Measurements from ENCODE around the gene DAPK1.
"Not testable (repeated sequence)": the region's sequence is repeated elsewhere in the genome, so short reads cannot be mapped to it uniquely, and the experiment has no call there.

DAPK1 gene

DNA sequence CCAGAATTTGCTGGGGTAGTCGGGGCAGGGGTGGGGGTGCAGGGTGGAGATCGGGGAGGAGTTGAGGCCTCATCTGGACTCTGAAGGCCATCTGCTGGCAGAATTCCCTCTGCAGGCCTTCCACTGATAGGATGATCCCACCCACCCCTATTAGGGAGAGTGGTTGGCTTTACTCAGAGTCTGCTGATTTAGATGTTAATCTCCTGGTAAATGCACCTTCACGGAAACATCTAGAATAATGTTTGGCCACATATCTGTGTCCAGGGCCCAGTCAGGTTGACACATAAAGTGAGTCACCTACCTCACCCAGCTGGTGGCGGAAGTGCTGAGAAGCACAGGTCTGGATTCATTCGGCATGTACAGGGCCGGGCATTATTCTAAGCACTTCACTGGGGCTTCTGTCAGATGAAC is 50.0 kb downstream of the DAPK1 start:
- no peak for DNase-seq

DNA sequence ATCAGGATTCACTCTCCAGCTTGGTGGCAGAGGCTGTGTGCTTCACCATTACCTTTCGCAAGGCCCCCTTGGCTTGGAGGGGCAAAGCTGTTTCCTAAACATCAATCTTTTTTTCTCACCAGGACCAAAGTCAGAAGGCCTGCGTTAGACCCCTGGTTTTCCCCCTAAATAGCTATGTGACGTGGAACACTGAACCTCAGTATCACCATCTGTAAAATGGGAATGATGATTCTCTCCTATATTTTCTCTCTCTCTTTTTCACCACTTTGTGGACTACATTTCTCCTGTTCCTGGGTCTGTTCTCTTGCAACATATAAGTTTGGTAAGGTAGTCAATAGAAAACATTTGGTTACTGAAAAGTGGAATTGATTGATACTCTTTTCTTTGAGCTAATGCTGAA is 50.5 kb downstream of the DAPK1 start:
- DNase-seq: no peak

DNA sequence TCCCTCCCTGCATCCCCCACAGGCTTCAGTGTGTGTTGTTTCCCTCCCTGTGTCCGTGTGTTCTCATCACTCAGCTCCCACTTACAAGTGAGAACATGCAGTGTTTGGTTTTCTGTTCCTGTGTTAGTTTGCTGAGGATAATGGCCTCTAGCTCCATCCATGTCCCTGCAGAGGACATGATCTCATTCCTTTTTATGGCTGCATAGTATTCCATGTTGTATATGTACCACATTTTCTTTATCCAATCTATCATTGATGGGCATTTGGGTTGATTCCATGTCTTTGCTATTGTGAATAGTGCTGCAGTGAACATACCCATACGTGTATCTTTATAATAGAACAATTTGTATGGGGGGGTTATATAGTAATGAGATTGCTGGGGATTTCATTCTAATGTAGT is 51.4 kb downstream of the DAPK1 start:
- not testable (repeated sequence) for DNase-seq

DNA sequence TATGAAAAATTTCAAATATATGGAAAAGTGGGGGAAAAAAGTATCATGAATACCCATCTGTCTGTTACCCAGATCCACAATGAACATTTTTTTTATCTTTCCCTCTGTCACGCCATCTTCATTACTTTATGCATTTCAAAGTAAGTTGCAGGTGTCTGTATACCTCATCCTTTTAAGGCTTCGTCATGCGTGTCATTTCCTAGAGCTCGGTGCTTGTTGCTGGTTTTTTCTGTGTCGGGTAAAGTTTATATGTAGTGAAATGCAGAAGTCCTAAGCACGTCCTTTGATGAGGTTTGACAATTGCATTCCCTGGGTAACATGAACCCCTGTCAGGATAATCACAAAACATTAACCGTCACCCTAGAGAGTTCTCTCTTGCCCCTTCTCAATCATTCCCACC is 52.1 kb downstream of the DAPK1 start:
- no peak for DNase-seq

DNA sequence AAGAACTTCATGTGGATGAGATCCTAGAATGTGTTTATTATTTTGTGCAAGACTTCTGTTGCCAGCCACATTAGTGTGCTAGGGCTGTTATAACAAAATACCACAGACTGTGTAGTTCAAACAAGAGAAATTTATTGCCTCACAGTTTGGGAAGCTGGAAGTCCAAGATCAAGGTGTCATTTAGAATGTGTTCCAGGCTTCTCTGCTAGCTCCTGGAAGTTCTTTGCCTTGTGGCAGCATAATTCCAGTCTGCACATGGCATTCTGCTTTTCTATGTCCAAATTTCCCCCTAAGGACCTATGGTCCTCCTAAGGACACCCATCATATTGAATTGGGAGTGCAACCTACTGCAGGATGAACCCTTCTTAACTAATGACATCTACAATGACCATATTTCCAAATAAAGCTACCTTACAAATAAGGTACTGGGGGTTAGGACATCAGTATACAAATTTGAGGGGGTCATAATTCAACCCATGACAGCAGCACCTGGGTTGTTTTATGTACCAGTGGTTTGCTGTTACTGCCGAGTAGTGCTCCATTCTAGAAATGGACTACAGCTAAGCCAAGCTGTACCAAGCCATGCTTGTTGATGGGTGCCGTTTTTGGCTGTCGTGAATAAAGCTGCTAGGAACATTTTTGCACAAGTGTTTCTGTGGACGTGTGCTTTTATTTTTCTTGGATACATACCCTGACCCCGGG is 52.7 kb downstream of the DAPK1 start:
- no peak for DNase-seq

DNA sequence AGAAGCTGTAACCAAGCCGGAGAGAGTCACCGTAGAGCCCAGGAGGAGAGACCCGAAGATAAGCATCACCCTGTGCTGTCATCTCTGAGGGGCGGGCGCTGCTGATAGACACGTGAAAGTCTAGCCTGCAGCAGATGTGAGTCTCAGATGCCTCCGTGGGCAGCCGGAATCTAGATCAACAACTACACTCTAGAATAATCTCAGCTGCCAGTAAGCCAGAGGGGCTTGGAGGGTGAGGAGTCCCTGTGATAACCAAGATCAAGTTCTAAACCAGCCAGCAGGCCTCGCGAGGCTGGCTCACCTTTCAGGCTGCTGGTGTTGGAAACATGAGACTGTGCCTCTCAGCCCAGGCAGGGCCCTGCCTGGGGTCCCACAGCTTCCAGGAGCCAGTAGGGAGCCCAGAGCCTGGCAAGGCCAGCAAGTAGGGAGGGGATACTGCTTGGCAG is 54.1 kb downstream of the DAPK1 start:
- no peak for DNase-seq

DNA sequence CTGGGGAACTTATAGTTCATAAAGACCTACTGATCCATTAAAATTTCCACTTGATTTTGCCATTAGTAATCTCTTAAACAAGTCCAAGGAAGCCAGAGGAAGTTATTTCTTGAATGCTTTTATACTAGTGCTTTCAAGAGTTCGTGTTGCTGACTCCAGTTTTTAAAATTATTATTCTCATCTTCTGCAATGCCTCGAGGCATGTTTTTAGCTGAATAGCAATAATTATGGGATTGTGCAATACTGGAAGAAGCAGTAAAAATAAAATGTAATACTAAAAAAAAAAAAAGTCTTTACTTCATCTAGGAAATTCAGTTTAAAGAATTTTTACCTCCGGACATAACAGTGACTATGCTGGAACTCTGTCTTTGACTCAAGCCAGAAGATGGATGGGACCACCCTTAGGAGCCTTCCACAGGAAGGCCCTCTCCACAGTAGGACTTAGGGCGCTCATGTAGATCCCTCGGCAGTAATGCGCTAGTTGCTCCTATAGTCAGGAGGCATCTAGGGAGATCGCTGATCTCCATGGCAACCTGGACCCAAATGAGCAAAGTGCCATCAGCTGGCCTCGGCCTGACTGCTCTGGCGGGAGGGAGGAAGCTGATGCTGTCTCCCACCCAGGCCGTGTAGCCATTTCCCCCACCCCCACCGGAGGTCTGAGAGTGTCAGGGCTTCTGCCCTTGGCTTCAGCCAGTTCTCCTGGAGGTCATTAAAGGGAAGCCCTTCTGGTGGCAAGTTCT is 56.7 kb downstream of the DAPK1 start:
- no peak for DNase-seq

DNA sequence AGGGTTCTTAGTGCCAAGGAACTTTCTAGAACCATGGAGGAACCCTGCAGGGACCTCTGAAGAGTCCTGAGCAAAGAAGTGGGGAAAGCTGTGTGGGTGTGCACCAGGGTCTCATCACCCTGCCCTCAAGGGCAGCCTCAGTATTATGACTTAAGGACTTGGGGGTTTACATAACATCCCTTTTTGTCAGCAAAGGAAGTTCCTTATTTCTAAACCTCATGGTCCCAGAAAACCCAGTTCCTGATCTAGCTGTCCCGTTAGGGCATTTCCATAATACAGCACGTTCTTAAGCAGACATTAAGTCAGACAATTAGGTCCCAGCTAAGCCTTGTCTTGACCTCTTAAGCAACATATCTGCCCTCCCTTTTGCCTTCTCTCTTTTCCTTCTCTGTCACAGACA is 57.3 kb downstream of the DAPK1 start:
- no peak for DNase-seq

DNA sequence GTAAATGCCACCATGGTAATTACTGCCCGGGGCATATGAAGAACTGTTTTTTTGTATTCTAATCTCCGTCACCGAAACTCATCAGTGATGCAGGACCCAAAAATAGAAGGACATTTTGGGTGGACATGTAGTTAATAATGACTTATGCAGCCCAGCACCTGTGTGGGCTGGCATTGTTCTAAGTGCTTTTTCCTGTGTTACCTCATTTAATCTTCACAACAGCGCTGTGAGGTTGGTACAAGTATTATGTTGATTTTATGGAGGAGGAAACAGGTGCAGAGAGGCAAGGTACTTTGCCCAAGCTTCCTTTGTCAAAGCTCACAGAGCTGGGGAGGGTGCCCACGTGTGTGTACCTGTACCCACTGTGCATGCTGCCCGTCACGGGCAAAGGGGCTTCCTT is 58.4 kb downstream of the DAPK1 start:
- no peak for DNase-seq

DNA sequence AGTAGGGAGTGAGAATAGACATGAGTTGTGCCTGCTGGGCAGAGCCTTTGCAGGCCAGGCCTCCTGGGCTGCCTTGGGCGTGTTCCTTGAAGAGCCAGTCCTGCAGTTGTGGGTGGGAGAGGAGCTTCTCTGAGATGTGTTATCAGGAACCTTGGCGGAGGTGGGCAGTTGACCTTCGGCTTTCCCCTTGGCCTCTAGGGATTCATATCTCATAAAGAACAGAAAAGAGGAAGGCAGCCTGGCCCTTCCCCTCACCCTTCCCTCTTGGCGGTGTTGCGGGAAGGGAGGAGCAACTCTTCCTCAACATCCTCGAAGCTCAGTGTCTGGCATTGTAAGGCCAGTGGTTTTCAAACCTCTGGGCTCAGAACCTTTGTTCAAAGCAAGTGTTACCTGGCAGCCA is 59.2 kb downstream of the DAPK1 start:
- no peak for DNase-seq

DNA sequence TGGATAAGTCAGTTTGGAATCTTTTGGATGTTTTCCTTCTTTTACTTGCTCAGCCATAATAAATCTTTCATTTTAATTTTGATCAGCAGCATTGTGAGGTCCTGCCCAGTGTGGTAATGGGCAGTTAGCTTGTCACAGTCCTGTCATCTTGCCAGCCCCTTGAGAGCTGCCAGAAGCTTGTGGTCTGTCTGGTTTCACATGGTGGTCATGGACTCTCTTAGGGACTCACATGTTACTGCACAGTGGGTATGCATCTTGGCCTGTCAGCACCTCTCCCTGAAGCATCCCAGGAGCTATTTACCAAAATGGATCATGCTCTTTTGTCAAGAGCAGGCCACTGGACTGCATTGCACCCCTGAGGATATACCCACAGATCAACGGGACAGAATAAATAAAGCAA is 60.3 kb downstream of the DAPK1 start:
- DNase-seq: no peak

DNA sequence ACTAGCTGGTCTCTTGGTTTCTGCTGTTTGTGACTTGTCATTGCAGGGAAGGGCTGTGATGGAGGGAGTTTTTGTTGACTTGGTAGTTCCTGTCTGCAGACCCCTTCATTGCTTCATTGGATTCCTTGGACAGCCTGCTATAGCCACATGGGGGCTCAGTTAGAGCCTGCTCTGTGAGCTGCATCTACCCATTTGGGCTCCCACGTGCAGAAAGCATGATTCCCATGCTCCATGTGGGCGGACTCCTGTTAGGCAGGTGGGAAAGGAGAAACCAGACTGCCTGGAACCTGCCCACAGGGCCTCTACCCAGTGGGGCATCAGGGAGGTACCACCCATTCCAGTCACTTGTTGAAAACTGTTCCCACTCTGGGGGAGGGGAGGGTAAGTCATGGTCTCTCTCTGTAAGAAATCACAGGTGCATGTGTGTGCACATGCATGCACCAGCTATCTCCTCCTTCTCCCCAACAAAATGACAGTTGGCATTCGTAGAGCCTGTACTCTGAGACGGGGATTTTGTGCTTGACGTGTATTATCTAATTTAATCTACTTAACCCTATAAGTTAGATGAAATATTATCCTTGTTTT is 61.0 kb downstream of the DAPK1 start:
- DNase-seq: no peak

DNA sequence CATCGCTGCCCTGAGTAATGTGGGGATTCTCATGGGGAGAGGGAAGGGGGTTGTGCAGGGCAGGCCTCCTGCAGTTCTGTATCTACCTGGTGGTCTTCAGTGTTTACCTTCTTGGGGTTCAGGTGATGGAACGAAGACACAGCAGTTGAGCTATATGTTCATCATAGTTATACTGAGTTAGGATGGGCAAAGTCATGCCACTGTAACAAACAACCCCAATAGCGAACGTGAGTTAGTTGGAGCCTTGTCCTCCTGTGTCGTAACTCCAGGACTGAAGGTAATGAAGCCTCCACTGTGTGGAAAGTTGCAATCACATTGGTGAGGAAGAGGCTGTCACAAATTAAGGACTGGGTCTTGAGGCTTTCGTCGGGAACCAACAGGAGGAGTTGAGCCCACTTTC is 64.4 kb downstream of the DAPK1 start:
- no peak for DNase-seq

DNA sequence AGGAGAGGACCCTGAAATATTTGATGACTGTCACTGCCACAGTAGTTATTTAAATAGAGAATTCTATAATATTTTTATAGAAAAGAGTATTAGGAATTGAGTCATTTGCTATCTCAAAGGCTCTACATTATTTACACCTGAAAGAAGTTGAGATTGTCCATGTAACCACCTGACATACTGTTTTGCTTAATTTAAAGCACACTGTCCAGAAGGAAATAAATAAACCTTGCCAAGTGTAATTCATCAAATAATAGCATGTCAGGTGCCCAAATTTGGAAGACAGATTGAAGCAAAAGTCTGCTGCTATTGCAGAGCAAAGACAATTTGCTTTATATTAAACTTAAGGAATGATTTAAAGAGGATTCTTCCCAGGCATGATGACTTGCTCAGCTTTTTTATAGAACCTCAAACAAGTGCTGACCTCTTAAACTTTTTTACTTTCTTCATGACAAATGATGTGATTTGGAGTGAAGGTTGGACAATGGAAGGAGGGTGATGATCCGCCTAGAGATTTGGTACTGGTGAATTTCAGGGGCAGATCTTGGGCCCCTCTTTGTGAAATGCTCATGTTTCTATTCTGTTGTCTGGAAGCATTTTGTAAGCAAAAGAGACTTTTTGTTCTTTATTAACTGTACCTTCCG is 65.0 kb downstream of the DAPK1 start:
- no peak for DNase-seq

DNA sequence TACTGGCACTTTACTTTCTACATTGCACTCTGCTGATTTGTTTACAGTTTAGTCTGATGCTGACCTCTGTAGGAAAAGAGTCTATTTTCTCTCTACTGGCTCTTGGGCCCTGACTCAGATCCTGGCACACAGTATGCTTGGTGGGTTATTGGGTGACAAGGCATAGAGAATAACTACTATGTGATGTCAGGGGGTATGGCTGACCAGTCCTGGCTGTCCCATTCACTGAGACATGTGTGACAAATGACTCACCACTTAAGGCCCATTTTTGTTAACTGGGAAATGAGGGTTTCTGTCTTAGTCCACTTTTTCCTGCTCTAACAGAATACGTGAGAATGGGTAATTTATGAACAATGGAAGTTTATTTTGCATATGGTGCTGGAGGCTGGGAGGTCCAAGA is 66.4 kb downstream of the DAPK1 start:
- no peak for DNase-seq

DNA sequence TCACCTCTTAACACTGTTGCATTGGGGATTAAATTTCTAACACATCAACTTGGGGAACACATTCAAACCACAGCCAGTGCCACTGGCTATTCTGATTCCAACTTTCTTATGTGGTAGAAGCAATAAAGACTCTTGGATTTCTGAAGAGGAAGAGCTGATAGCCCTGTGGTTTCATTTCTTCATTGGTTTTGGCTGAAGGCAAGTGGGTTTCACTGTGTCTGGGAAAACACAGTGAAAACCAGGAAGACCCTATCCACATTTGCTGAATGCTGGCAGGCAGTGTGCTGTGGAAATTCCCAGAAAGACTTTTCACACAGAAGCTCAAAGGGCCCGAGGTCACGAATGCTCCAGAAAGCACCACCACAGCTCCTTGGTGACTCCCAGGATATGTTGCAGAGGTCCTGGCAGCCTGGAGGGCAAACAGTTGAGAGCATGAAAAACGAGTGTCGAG is 67.1 kb downstream of the DAPK1 start:
- DNase-seq: no peak

DNA sequence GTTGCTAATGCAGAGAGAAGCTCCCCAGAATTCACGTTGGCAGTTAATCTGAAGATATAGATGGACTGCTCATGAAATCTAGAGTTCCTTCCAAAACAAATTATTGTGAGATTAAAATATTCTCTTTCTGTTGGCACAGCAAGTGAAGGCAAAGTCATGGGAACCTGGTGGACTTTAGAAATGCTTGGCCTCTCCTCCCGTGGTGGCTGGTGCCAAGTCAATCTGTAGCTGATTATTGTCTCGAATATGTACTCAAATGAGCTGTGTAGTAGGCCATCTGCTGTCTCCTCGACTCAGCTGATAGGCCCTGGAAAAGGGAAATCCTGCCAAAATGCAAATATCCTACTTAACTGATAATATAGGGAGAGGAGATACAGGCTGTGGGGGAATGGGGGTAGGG is 69.3 kb downstream of the DAPK1 start:
- no peak for DNase-seq

DNA sequence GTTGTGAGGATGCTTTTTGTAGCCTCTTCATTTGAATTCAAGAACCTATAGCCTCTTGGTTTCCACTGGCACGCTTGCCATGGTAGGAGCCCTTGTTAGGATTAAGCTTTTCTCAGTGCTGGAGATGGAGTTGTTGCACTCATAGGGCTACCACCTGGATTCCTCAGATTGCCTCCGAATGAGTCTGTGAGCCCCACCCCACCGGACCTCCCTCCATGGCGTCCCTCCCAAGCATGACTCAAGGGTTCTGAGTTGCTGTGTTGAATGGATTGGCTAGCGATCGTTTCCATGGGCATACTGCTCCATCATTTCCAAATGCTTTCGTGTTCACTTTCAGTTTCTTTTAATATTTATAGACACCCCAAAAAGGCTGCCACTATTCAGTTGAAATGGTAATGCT is 69.9 kb downstream of the DAPK1 start:
- no peak for DNase-seq

DNA sequence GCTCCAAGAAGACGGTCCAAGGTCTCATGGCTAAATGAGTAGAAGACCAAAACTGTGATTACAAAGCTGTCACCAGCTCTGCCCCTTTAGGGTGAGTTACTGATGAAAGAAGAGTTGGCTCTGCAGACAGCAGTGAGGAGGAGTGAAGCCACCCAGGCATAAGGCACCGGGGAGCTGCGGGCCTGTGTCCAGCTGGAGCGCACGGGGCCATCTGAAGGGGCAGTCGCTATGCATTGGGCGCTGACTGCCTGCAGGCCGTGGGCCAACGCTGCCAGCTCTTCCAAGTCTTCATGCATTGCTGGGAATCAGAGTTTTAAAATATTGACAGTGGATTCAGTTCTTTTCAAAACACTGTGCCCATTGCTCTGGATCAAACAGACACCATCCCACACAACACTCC is 70.3 kb downstream of the DAPK1 start:
- DNase-seq: no peak

DNA sequence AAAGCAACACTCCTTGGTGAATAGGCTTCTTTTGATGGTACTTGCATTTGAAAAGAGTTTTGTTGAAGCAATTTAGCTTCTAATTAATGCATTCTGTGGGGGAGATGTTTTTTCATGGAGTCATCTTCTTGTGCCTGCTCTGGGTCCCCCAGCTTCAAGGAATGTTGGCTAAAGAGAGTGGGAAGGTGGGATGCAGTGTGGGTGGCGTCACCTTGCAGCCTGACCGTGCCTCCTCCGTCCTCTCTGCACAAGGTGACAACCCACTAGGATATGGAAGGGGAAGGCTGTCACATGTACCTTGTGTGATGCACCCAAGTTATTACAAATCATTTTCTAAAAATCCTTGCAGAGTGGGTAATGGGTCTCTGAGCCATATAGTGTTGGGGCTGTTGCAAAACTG is 70.7 kb downstream of the DAPK1 start:
- DNase-seq: no peak

DNA sequence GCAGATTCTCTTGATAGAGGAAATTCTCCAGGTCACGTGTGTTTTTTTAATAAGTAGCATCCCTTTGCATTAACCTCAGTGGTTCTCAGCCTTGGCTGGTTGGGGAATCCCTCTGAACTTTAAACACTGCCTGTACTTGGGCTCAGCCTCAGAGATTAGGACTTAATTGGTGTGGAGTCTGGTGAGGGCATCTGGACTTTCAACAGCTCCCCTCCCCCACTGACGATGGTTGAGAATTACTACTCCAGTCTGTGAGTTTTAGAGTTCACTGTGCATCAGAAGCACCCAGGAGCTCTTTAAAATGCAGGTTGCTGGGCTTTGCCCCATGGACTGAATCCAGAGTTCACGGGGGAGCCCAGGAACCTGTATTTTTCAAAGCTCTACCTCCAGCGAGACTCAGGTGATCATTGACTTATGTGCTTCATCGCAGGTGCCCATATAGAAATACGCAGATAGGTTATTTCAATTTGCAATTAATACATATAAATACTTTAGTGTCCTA is 71.4 kb downstream of the DAPK1 start:
- DNase-seq: no peak

DNA sequence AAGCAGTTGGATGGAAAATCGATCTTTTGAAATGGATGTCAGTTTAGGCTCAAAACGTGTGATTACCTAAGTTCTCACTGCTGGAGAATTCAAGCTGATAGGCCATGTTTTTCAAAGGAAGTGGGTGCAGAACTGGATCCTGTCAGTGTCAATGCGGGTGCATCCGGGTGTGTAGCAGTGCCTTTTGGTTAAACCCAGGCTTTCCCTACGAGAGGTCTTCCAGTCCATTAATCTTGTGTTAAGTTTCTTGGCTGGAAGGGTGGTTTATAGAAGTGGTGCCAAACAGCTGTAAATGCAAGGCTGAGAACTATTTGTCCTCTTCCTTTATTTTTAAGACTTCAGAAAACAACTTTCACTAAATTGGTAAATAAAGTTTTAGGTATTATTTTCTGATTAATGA is 71.9 kb downstream of the DAPK1 start:
- no peak for DNase-seq

All from NCI-H446 treated with DMSO at 0.1 percent for 48 hours (cell line).